HG03432 (cell line): ENCODE results near the gene FKBP1C.
"Not testable (repeated sequence)": the region's sequence is repeated elsewhere in the genome, so short reads cannot be mapped to it uniquely, and the experiment has no call there.

Experiments used
- ATAC-seq: cut with Tn5 transposase; IDR thresholded peaks from one replicate; pipeline ENCODE4 v1.9.1; 2021; ENCODE audit warnings: mild to moderate bottlenecking, moderate library complexity; ENCODE audit not compliant: unreplicated experiment

FKBP1C gene

GRCh38 chr6:63211343-63211742 lies at the start of gene FKBP1C:
TSS of gene FKBP1C (plus strand) at chr6:63211469.
- not testable (repeated sequence) for ATAC-seq

GRCh38 chr6:63164047-63164803 lies 47.0 kb upstream of the FKBP1C start:
- not testable (repeated sequence) for ATAC-seq

- no peak for ATAC-seq
Observed at GRCh38 chr6:63174173-63174572, 37.1 kb upstream of the FKBP1C start.

- no peak for ATAC-seq
Observed at GRCh38 chr6:63176181-63176580, 35.1 kb upstream of the FKBP1C start.

GRCh38 chr6:63180367-63180766 lies 30.9 kb upstream of the FKBP1C start:
- no peak for ATAC-seq

GRCh38 chr6:63186970-63187369 lies 24.3 kb upstream of the FKBP1C start:
- no peak for ATAC-seq

- ATAC-seq, result no peak
Observed at GRCh38 chr6:63188828-63189227, 22.4 kb upstream of the FKBP1C start.

- ATAC-seq, result no peak
Observed at GRCh38 chr6:63193324-63193723, 17.9 kb upstream of the FKBP1C start.

- ATAC-seq, result no peak
Observed at GRCh38 chr6:63197741-63198140, 13.5 kb upstream of the FKBP1C start.

- ATAC-seq, result no peak
Observed at GRCh38 chr6:63213325-63213724, 2.1 kb downstream of the FKBP1C start.

GRCh38 chr6:63214816-63215215 lies 3.5 kb downstream of the FKBP1C start:
- ATAC-seq, result no peak

- no peak for ATAC-seq
Observed at GRCh38 chr6:63224179-63224578, 12.9 kb downstream of the FKBP1C start.

- ATAC-seq, result not testable (repeated sequence)
Observed at GRCh38 chr6:63225987-63226386, 14.7 kb downstream of the FKBP1C start.

GRCh38 chr6:63227928-63228894 lies 16.9 kb downstream of the FKBP1C start:
- not testable (repeated sequence) for ATAC-seq

- not testable (repeated sequence) for ATAC-seq
Observed at GRCh38 chr6:63230027-63230426, 18.8 kb downstream of the FKBP1C start.

GRCh38 chr6:63230511-63230910 lies 19.2 kb downstream of the FKBP1C start:
- ATAC-seq, result not testable (repeated sequence)

GRCh38 chr6:63236398-63236817 lies 25.1 kb downstream of the FKBP1C start:
- ATAC-seq, result peak; percentile 60

GRCh38 chr6:63245420-63245819 lies 34.2 kb downstream of the FKBP1C start:
- no peak for ATAC-seq

GRCh38 chr6:63245909-63246308 lies 34.6 kb downstream of the FKBP1C start:
- peak; percentile 76 for ATAC-seq

GRCh38 chr6:63246581-63246980 lies 35.3 kb downstream of the FKBP1C start:
- ATAC-seq, result no peak

GRCh38 chr6:63249875-63250482 lies 38.7 kb downstream of the FKBP1C start:
- ATAC-seq, result no peak
